IMR-90 (cell line): Measurements from ENCODE around the gene AVPI1. TPM values are rescaled to one million over a fixed set of nuclear protein-coding genes. Genes with fewer than 3 reads are reported as not detected.

Experiments
- ATAC-seq: fragments of 200-7000 bp; cut with Tn5 transposase; 2 replicates; pipeline ENCODE4 v1.9.1; 2020; ENCODE audit warnings: low read depth, mild to moderate bottlenecking, moderate library complexity
- BruUV-seq: library from RNA; stranded (reverse); fragments of 400-500 nt; replicated peaks from 2 replicates; lab custom pipeline; 2021; lab: Mats Ljungman, UMichigan
- CTCF ChIA-PET: fragments of 300-600 bp; formaldehyde crosslinking; extraction: SDS; loops from one replicate; lab custom pipeline; 2021; ENCODE audit warnings: antibody characterized with exemption; lab: Yijun Ruan, JAX
- POLR2A ChIA-PET: fragments of 300-600 bp; sonication (Branson Sonifier 250); formaldehyde crosslinking; loops from one replicate; lab custom pipeline; 2022; ENCODE audit warnings: antibody characterized with exemption; ENCODE audit not compliant: unreplicated experiment; lab: Charles Lee
- DNase-seq: peaks from one replicate; pipeline ENCODE4 v3.0.0; 2013
- H2AFZ ChIP-seq: replicated peaks from 2 replicates; pipeline ENCODE3; 2013; ENCODE audit warnings: low read length, mild to moderate bottlenecking; ENCODE audit not compliant: poor library complexity
- H2AK5ac ChIP-seq: 2 replicates; pipeline ENCODE4 v1.6.1; 2013; ENCODE audit warnings: low read depth, low read length, inconsistent platforms
- H2AK9ac ChIP-seq: replicated peaks from 2 replicates; pipeline ENCODE3; 2013; ENCODE audit warnings: mild to moderate bottlenecking, low read depth, low read length, moderate library complexity; ENCODE audit not compliant: poor library complexity
- H2BK120ac ChIP-seq: 2 replicates; pipeline ENCODE4 v1.6.1; 2013; ENCODE audit warnings: low read depth, low read length, inconsistent platforms
- H2BK15ac ChIP-seq: 3 replicates; pipeline ENCODE4 v1.6.1; 2013; ENCODE audit warnings: low read depth, low read length, inconsistent platforms
- H2BK20ac ChIP-seq: 2 replicates; pipeline ENCODE4 v1.6.1; 2013; ENCODE audit warnings: low read depth, mild to moderate bottlenecking, inconsistent platforms, low read length, moderate library complexity
- H2BK5ac ChIP-seq: 2 replicates; pipeline ENCODE4 v1.6.1; 2013; ENCODE audit warnings: mild to moderate bottlenecking, low read depth, low read length, inconsistent platforms; ENCODE audit not compliant: poor library complexity, severe bottlenecking
- H3K14ac ChIP-seq: replicated peaks from 2 replicates; pipeline ENCODE4 v1.6.1; 2013; ENCODE audit warnings: low read depth, low read length, inconsistent platforms
- H3K18ac ChIP-seq: 2 replicates; pipeline ENCODE4 v1.6.1; 2013; ENCODE audit warnings: low read depth, low read length, control low read depth
- H3K23ac ChIP-seq: 2 replicates; pipeline ENCODE4 v1.6.1; 2013; ENCODE audit warnings: low read depth, low read length, inconsistent platforms
- H3K27ac ChIP-seq: 2 replicates; pipeline ENCODE4 v1.5.1; 2013; ENCODE audit warnings: mild to moderate bottlenecking, control low read depth, low read length; ENCODE audit not compliant: insufficient read depth
- H3K27me3 ChIP-seq: 2 replicates; pipeline ENCODE4 v1.6.1; 2013; ENCODE audit warnings: low read length; ENCODE audit not compliant: control insufficient read depth, insufficient read depth
- H3K36me3 ChIP-seq: 2 replicates; pipeline ENCODE4 v1.6.1; 2013; ENCODE audit warnings: low read length, mixed read lengths; ENCODE audit not compliant: control insufficient read depth, insufficient read depth
- H3K4ac ChIP-seq: 2 replicates; pipeline ENCODE4 v1.6.1; 2013; ENCODE audit warnings: low read depth, low read length, inconsistent platforms
- H3K4me1 ChIP-seq: 2 replicates; pipeline ENCODE4 v1.6.1; 2013; ENCODE audit warnings: low read length, mixed read lengths; ENCODE audit not compliant: control insufficient read depth, insufficient read depth
- H3K4me2 ChIP-seq: 2 replicates; pipeline ENCODE4 v1.6.1; 2013; ENCODE audit warnings: low read depth, mild to moderate bottlenecking, control low read depth, low read length, moderate library complexity
- H3K4me3 ChIP-seq: 2 replicates; pipeline ENCODE4 v1.5.1; 2013; ENCODE audit warnings: low read depth, mild to moderate bottlenecking, control low read depth, low read length, moderate library complexity; ENCODE audit not compliant: insufficient read depth
- H3K56ac ChIP-seq: 2 replicates; pipeline ENCODE4 v1.6.1; 2013; ENCODE audit warnings: low read length, inconsistent platforms; ENCODE audit not compliant: insufficient read depth; ENCODE audit errors: extremely low read depth
- H3K79me1 ChIP-seq, 2 experiments: 2 replicates each; pipeline ENCODE4 v1.6.1; 2013; ENCODE audit warnings: low read length in 2 of 2, inconsistent platforms in 1 of 2, low read depth in 1 of 2
- H3K9ac ChIP-seq: 2 replicates; pipeline ENCODE4 v1.6.1; 2013; ENCODE audit warnings: low read depth, low read length, control low read depth
- H3K9me1 ChIP-seq: 2 replicates; pipeline ENCODE4 v1.6.1; 2013; ENCODE audit warnings: low read length, inconsistent platforms; ENCODE audit not compliant: insufficient read depth
- H3K9me3 ChIP-seq: 2 replicates; pipeline ENCODE4 v1.6.1; 2013; ENCODE audit warnings: low read length; ENCODE audit not compliant: control insufficient read depth, insufficient read depth
- H4K20me1 ChIP-seq: 2 replicates; pipeline ENCODE4 v1.6.1; 2013; ENCODE audit warnings: low read length, inconsistent platforms; ENCODE audit not compliant: insufficient read depth
- H4K5ac ChIP-seq: 2 replicates; pipeline ENCODE4 v1.6.1; 2013; ENCODE audit warnings: mild to moderate bottlenecking, low read depth, low read length, control low read depth
- H4K8ac ChIP-seq, 2 experiments: 2 replicates each; pipeline ENCODE4 v1.6.1; 2013; ENCODE audit warnings: low read depth in 2 of 2, low read length in 2 of 2, control low read depth in 1 of 2, inconsistent platforms in 1 of 2
- H4K91ac ChIP-seq: 2 replicates; pipeline ENCODE4 v1.6.1; 2013; ENCODE audit warnings: low read depth, low read length, inconsistent platforms; ENCODE audit not compliant: insufficient read depth
- MXI1 ChIP-seq: IDR thresholded peaks from 2 replicates; pipeline ENCODE4 v1.6.1; 2012; ENCODE audit warnings: low read depth, mild to moderate bottlenecking, low read length, moderate library complexity, borderline replicate concordance
- WGBS, 2 experiments: methylation state at CpG; one replicate each; pipeline versions ENCODE4 v1.1.5 to v1.1.7; 2013; ENCODE audit warnings: missing lambda C conversion rate in 2 of 2; ENCODE audit not compliant: insufficient read length in 1 of 2; ENCODE audit errors: extremely low coverage in 2 of 2; 5-methylcytosine and 5-hydroxymethylcytosine counted together
- dilution Hi-C: fragments of 300-500 bp; cut with HindIII; formaldehyde crosslinking; loops from one replicate; pipeline ENCODE4 v1.14.3; 2018; ENCODE audit warnings: low sequenced_read_pairs; ENCODE audit not compliant: unreplicated experiment
- in situ Hi-C: fragments of 300-500 bp; cut with MboI; formaldehyde crosslinking; loops from 3 replicates; pipeline ENCODE4 v1.14.3; 2019; ENCODE audit warnings: low sequenced_read_pairs, inconsistent platforms, mixed read lengths
- intact Hi-C: fragments of 100-400 bp; cut with micrococcal nuclease; formaldehyde crosslinking; loops from 2 replicates; pipeline ENCODE4 v1.10.0; 2022
- polyA plus RNA-seq, 3 experiments: library from polyadenylated mRNA; depleted of rRNA; stranded (reverse); fragments of >200 nt; gene quantifications; 2 replicates each; pipeline ENCODE4 v1.2.3, GENCODE V29; 2012; ENCODE audit warnings: low replicate concordance in 1 of 3
- total RNA-seq: library from RNA; depleted of rRNA; stranded (reverse); fragments of >200 nt; gene quantifications from 2 replicates; pipeline ENCODE4 v1.2.3, GENCODE V29; 2012
- TF ChIP-seq, protein P1 (sequence below): conservative IDR thresholded peaks from 2 replicates; pipeline ENCODE4 v1.5.1; 2012; ENCODE audit warnings: mild to moderate bottlenecking, low read depth, low read length, improper control_type of control experiment

AVPI1 gene
- total and polyA plus RNA-seq, 2 of the 4 experiments (the other 2 are of a cell fraction), result 26.7 to 29.8 TPM

DNA sequence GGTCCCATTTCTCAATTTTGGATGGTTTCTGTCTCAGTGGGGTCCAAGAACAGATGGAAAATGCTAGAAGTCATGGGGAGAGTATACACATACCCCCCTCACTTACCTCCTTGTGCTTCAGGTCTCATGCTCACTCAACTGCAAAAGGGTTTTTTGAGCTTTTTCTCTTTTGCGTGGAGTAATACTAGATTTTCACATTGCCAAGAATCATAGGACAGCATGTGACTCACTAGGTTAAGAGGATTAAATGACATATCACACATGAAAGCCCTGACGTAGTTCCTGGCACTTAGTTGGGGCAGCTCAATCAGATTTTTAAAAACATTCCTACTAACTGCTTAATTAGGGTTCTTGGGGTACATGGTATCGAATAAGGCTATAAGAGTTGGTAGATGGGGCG lies 42.1 kb downstream of the AVPI1 start:
- Histone ChIP-seq H3K56ac (no peak overlapping the region), H3K4me2 (no peak overlapping the region), H2AK5ac (no peak overlapping the region), H3K79me1 (peaks cover 18 to 58% of the 10 kb centered on the region in 2 experiments), H4K5ac (no peak overlapping the region), H3K9me3 (no peaks in the 10 kb centered on the region), H2BK15ac (no peak overlapping the region), H2BK20ac (no peak overlapping the region), H2AK9ac (no peak overlapping the region), H3K4me1 (peaks cover 9% of the 10 kb centered on the region), H4K20me1 (peaks cover 20% of the 10 kb centered on the region; the same call in 1 of the 2 replicates), H2BK120ac (no peak overlapping the region), H3K36me3 (peaks cover 12% of the 10 kb centered on the region), H3K9me1 (peaks cover 12% of the 10 kb centered on the region), H3K27me3 (no peaks in the 10 kb centered on the region), H4K91ac (no peak overlapping the region), H3K9ac (no peak overlapping the region), H3K27ac (no peak overlapping the region), H3K4ac (no peak overlapping the region), H3K23ac (no peak overlapping the region), H2BK5ac (no peak overlapping the region), H4K8ac (no peak overlapping the region), H3K18ac (no peak overlapping the region), H2AFZ (no peak overlapping the region), H3K4me3 (no peak overlapping the region), H3K14ac (no peak overlapping the region)
- ChIA-PET CTCF (no interaction called here), POLR2A (no interaction called here)
- no CpG with 5 or more reads among the region's 4 CpGs for WGBS, 2 experiments
- no peak for DNase-seq
- intact Hi-C loops, result loop anchor here (5.0 kb wide), 1 partner anchor 148 kb away; the partner anchor contains the start of genes MMS19 and UBTD1
- BruUV-seq, result no TSS peak
- dilution Hi-C loops, result no loop called here
- TF ChIP-seq, protein P1, sequence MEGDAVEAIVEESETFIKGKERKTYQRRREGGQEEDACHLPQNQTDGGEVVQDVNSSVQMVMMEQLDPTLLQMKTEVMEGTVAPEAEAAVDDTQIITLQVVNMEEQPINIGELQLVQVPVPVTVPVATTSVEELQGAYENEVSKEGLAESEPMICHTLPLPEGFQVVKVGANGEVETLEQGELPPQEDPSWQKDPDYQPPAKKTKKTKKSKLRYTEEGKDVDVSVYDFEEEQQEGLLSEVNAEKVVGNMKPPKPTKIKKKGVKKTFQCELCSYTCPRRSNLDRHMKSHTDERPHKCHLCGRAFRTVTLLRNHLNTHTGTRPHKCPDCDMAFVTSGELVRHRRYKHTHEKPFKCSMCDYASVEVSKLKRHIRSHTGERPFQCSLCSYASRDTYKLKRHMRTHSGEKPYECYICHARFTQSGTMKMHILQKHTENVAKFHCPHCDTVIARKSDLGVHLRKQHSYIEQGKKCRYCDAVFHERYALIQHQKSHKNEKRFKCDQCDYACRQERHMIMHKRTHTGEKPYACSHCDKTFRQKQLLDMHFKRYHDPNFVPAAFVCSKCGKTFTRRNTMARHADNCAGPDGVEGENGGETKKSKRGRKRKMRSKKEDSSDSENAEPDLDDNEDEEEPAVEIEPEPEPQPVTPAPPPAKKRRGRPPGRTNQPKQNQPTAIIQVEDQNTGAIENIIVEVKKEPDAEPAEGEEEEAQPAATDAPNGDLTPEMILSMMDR, result no peak
- no peak for TF ChIP-seq MXI1
- ATAC-seq, result no peak
- in situ Hi-C loops, result no loop called here
